ENCODE results near the gene VRK3.

Gene VRK3

GRCh38 chr19:49930483-49931011 is 94.6 kb downstream of the VRK3 start:
- no peak for DNase-seq (ENCODE audit: low spot score)

- peak; percentile 97 for DNase-seq (ENCODE audit: low spot score)
Observed at GRCh38 chr19:49929611-49930482, 95.3 kb downstream of the VRK3 start.

GRCh38 chr19:49929121-49929610 is 96.0 kb downstream of the VRK3 start, which contains the start of the genes ATF5 and NUP62:
TSS of gene ATF5 (plus strand) at chr19:49929205. CDS start at chr19:49930851, 1,646 bp downstream.
TSS of gene NUP62 (minus strand) at chr19:49929504. CDS start at chr19:49909807, 19,697 bp downstream.
- DNase-seq (ENCODE audit: low spot score): peak; percentile 76

GRCh38 chr19:49927526-49928264 is 97.5 kb downstream of the VRK3 start:
- DNase-seq (ENCODE audit: low spot score): no peak

DNA sequence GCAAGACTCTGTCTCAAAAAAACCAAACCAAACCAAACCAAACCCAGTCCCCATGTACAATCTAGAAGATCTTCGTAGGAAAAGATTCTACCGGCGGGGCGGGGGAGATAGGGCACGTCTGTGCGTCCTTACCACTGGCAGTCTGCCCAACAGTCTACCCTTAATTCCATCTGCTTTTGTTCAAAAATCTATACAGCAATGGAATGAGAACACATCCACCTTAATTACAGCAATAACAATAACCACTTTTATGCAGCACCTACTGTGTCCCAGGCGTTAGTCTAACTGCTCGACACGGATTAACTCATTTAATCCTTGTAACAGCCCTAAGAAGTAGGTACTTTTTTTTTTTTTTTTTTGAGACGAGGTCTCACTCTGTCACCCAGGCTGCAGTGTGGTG is 98.7 kb downstream of the VRK3 start:
- no peak for DNase-seq (ENCODE audit: low spot score)
